HG03460 (cell line): ENCODE results near the gene GRIA3.

Experiments
- ATAC-seq: cut with Tn5 transposase; IDR thresholded peaks from one replicate; pipeline ENCODE4 v1.9.1; 2021; ENCODE audit not compliant: unreplicated experiment

The GRIA3 gene

GRCh38 chrX:123184219-123184865 is at the start of gene GRIA3:
GRIA3 (plus strand) TSS chrX:123184278; CDS start chrX:123184536, 258 bp downstream.
- no peak for ATAC-seq

DNA sequence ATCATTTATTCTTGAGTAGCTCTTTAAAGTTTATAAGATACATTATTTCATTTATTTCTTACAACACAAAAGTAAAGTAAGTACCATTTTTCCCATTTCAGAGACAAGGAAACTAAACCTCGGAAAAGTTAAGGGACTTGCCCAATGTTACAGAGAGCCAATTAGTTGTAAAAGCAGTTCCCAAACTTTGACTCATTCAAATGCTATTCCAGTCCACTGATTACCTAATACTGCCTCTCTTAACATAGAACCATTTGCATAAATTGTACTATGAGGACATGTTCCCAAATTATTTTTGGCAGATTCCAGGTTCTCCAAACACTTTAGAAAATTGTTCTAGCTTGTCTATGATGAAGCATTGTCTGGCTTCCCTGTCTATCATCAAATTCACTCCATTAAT is 45.6 kb upstream of the GRIA3 start:
- ATAC-seq = no peak

GRCh38 chrX:123140454-123140853 is 43.6 kb upstream of the GRIA3 start:
- ATAC-seq = no peak

DNA sequence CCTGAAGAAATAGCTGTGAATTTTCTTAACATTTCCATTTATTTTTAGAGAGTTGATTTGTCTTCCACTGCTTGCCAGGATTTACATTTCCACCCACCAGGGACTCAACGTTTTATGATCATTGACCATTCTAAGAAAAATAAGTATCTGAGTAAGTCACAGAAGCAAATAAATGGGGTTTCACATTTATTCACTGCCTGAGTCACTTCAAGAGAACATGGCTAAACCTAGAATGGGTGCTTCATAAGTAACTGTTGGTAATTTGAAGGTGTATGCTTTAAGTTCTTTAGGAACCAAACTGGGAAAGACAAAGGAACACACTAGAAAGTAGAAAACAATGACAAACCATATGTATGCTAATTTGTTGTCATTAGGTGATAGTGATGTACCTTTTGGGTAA is 43.2 kb upstream of the GRIA3 start:
- ATAC-seq = no peak

GRCh38 chrX:123153846-123154335 is 30.2 kb upstream of the GRIA3 start:
- ATAC-seq = no peak

GRCh38 chrX:123155327-123155726 is 28.8 kb upstream of the GRIA3 start:
- ATAC-seq = no peak

GRCh38 chrX:123157586-123157985 is 26.5 kb upstream of the GRIA3 start:
- ATAC-seq = no peak

GRCh38 chrX:123159403-123159802 is 24.7 kb upstream of the GRIA3 start:
- no peak for ATAC-seq

DNA sequence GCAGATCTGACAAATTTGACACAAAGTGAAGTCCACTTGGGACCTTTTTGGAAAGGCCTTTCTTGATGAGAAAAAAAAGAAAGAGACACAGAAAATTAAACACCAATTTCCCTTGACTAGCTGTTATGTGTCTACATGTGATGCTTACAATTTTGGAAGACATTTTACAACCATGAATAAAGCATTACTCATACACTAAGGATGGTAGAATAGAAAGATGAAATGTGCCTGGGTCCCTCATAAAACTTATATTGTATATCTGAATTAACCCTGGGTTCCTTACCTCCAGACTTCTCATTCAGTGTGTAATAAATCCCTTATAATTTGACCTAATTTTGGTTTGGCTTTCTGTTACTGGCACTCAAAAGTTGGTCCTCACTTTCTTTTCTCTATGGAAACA is 16.5 kb upstream of the GRIA3 start:
- ATAC-seq = no peak

- no peak for ATAC-seq
Observed at GRCh38 chrX:123169247-123169901, 14.7 kb upstream of the GRIA3 start.

- ATAC-seq = no peak
Observed at GRCh38 chrX:123170546-123170945, 13.5 kb upstream of the GRIA3 start.

GRCh38 chrX:123171781-123172180 is 12.3 kb upstream of the GRIA3 start:
- no peak for ATAC-seq

DNA sequence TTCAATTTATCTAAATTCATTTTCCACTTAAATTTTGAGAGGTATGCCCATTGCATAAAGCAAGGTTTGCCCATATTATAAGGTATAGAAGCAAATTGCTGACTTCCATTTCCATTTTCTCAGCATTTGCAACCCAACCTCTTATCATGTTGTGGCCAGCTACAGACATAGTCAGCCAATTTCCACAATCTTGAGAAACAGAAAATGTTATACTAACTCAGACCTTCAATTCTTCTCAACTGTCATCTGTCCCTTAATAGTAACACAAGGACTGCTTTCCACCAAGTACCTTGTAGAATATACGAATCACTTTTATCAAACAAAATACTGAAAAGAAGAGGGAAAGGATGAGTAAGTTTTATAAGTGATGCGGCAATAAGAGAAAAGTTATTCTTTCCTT is 11.2 kb upstream of the GRIA3 start:
- no peak for ATAC-seq

DNA sequence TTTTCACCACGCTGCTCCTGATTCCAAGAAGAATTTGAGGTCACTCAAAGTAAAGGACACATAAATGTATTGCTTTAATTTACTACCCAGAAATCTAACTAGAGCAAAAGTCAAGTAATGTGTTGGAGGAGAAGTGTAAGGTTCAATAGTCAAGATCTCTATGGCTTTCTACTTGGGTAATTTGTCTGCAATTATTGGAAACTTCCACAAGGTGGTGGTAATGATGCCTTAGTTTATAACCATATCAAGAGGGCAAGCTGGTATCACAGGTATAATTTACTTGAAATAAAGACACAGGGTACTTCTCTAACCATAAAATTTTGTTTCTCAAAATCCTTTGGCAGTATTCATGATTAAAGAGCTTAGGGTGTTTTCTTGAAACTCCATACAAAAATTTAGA is 10.2 kb upstream of the GRIA3 start:
- no peak for ATAC-seq

DNA sequence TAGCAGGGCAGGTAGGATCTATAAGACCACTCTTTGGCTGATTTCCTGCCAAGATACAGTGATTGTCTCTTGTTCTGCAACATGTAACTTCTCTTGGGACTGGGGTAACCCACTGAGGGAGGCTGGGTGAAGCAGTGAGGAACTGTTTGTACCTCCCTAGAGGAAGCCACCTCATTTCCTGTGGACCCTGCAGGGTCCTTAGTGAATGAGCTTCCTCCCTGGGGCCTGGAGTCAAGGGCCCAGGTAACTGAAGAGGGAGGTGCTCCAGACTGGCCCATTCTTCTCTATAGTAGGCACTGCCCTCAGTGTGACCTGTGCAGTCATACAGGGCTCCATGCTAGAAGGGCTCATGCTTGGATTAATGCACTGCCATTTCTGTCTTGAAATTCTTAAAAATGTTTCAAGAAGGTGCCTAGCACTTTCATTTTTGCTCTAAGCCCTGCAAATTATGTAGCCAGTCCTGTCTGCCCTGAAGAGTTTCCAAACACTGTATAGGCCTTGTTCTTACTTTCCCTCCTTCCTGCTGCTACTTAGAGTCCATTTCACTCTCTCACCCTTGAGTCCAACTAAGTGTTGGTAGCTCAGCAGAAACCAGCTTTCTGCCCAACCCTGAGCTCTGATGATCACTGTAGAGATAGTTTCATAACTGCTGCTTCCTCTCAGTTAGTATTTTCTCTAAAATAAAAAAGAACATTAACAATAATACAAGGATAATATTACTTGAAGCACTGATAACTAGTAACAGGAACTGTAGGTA is 8.5 kb upstream of the GRIA3 start:
- ATAC-seq = no peak

DNA sequence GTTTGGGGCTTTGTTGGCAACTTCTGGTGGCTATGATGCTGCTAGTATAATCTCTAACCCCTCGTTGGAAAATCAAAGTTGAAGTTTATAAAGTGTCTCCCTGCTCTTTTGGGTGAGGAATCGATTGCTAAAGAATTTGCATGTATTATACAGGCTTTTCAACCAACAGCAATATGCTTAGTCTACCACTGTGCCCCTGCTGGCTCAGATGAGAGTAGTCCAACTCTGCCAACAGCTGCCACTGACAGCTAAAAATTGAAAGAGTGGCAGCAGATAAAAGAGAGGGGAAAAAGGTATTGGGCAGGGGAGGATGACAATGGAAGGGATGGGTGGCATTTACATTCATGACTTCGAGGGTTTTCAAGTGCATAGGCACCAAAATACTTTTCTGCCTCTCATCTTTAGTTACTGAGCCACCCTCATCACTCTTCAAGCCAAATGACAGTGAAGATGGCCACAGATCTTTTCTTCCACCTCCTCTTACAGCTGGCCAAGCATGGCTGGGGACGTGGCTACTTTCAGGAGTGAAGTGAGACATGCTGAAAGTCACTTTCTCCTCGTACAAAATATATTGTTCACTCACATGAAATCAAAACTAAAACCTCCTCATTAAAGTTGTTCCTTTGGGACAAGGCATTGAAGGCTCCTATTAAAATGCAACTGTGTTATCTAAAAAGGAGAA is 2.7 kb upstream of the GRIA3 start:
- no peak for ATAC-seq

- ATAC-seq = no peak
Observed at GRCh38 chrX:123184866-123185276, 793 bp downstream of the GRIA3 start.

DNA sequence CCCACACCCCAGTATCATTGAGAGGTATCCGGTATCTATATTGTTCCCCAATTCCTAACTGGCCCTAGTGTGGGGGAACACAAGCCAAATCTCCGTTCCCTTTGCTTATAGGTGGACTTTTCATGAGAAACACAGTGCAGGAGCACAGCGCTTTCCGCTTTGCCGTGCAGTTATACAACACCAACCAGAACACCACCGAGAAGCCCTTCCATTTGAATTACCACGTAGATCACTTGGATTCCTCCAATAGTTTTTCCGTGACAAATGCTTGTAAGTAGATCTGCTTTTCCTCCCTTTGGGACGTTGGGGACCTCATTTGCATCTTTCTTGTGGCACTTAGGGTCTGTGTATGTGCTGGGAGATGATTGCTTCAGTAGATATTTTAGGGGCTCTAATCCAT is 1.6 kb downstream of the GRIA3 start:
- ATAC-seq = no peak

- ATAC-seq = no peak
Observed at GRCh38 chrX:123186801-123187200, 2.7 kb downstream of the GRIA3 start.

GRCh38 chrX:123188081-123188480 is 4.0 kb downstream of the GRIA3 start:
- no peak for ATAC-seq

- ATAC-seq = no peak
Observed at GRCh38 chrX:123189338-123189737, 5.3 kb downstream of the GRIA3 start.
